GM23338 (cell line): Measurements from ENCODE around the gene GABRQ.
A peak's percentile ranks its signal among the peaks of the same experiment; 100 is the strongest.

Source experiments
- CREB1 ChIP-seq: fragments of 250-450 bp; sonication (Bioruptor Pico); IDR thresholded peaks from 2 replicates; pipeline ENCODE4 v1.5.0; 2020; ENCODE audit warnings: low read depth, mild to moderate bottlenecking, moderate library complexity
- CTCF ChIP-seq, 2 experiments: fragments of 200-600 bp in 1 of 2; sonication (generic) in 1 of 2; conservative IDR thresholded peaks; 2 replicates each; pipeline versions ENCODE4 v1.5.1 to v1.6.1; 2016 to 2017; ENCODE audit warnings: antibody characterized with exemption in 2 of 2, low read depth in 2 of 2, mild to moderate bottlenecking in 2 of 2, moderate library complexity in 1 of 2
- EZH2 ChIP-seq: fragments of 200-600 bp; sonication (generic); IDR thresholded peaks from one replicate; pipeline ENCODE4 v1.8.0; 2017; ENCODE audit warnings: antibody characterized with exemption, mild to moderate bottlenecking, low read depth; ENCODE audit not compliant: unreplicated experiment
- JUNB ChIP-seq: IDR thresholded peaks from one replicate; pipeline ENCODE4 v1.6.1; 2016; ENCODE audit warnings: antibody characterized with exemption; ENCODE audit not compliant: unreplicated experiment
- REST ChIP-seq: IDR thresholded peaks from one replicate; pipeline ENCODE4 v1.6.1; 2018; ENCODE audit warnings: antibody characterized with exemption; ENCODE audit not compliant: unreplicated experiment

- TF ChIP-seq EZH2 (no peak), CREB1 (0 out of 2 replicates have a peak, but pooled peaks have one; percentile 25), CTCF (conservative IDR thresholded peaks at IDR 0.05; ENCODE audit: low read depth in 2 of 2) (no peak), JUNB (no peak), REST (no peak)
Measured at GRCh38 chrX:152640034-152640818, 2.5 kb downstream of the GABRQ start.
